Right kidney (tissue), 1 donor: Measurements from ENCODE around the gene SLC24A5.

Experiments used
- DNase-seq: peaks from one replicate; pipeline ENCODE4 v3.0.0-alpha.2; 2016

The SLC24A5 gene

DNA sequence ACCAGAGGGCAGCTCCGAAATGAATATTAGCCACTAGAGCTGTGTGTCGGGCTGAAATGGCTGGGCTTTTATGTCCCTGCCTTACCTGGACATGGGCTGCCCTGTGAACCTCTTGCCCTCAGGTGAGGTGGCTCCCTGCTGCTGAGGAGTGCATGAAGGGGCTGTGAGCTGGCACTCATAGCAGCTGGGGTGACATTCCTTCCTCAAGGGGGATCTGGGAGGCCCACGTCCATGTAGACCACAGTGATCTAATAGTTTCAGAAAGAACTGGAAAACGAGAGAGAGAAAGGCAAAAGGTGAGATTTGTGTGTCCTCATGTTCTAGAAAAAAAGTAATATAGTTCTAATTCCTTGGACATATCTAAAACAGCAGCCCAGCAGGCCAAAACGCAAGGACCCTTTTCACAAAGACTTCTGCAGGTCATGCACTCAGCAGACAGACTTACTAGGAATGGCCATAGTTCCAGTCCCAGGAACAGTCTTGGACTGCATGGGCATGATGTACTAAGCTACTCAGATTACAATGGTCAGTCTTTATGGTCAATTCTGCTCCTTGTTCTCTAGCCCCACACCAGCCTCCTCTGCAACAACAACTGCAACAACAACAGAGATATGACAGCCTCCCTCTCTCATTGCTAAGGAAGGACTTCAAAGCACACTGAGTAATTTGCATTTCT, 10.8 kb upstream of the SLC24A5 start:
- no peak for DNase-seq

GRCh38 chr15:48112242-48112641, 8.5 kb upstream of the SLC24A5 start:
- peak; percentile 13 for DNase-seq

- no peak for DNase-seq
These were observed 1.5 kb upstream of the SLC24A5 start for GRCh38 chr15:48119277-48119676.

- no peak for DNase-seq
These were observed 1.1 kb downstream of the SLC24A5 start for GRCh38 chr15:48121849-48122248.

DNA sequence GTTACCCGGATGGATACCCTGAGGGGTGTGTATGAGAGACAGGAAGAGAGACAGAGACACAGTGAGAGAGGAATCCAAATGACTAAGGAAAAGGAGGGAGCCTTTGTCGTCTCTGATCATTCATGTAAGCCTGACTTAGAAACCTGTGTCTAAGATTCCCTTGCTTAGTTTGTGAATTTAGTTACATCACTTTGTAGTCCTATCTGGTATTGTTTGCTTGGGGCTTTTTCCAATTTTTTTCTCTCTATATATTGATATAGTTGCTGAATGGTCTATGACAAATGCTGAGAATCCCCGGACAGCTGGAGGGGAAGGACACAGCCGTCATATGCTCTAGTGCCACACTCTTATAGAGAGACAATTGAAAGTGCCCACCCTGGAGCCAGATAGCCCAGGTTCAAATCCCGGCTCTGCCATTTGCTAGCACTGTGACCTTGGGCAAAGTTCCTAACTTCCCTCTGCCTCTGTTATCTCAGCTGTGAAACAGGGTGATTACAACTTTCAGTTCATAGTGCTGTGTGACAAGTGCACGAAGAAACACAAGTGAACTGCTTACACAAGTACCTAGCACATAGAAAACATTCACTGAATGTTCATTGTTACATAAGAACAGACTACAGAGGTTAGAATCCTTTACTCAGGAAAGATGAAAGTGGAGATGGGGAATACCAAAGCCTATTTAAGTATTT, 6.0 kb downstream of the SLC24A5 start:
- DNase-seq = no peak

GRCh38 chr15:48131324-48131723, 10.5 kb downstream of the SLC24A5 start:
- no peak for DNase-seq

DNA sequence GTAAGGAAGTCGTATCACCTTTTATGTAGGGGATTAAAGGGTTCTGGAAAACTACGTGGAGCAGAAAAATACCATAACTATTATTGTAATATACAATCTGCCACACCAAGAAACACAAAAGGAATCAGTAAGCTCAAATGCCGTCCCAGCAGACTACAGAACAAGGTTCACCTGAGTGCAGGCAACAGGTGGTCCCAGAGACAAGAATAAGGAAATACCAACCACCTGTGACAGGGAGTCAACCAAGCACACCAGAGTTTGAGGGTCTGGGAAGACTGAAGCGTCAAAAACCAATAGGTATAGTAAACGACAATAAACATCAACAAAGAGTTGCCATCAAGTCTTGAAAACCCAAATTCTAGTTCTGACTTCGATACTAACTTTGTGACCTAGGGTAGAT, 12.1 kb downstream of the SLC24A5 start:
- DNase-seq = no peak

DNA sequence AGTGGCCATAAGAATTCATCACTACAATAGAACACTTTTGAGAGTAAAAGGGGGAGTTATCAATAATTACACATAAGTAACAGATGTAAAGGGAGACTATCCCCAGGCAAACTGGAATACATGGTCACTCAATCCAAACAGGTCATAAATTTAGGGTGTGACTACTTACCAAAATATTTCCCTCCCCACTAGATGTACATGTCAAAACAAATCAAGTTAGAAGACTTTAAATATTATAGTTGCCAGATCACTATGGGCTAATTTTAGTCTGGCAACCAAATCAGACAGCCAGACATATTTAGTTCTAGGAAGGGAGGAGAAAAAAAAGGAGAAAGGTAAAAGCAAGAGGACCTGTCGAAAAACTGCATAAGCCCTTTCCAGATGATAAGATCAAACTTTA, 23.1 kb downstream of the SLC24A5 start:
- no peak for DNase-seq

GRCh38 chr15:48144889-48145288, 24.1 kb downstream of the SLC24A5 start:
- no peak for DNase-seq

DNA sequence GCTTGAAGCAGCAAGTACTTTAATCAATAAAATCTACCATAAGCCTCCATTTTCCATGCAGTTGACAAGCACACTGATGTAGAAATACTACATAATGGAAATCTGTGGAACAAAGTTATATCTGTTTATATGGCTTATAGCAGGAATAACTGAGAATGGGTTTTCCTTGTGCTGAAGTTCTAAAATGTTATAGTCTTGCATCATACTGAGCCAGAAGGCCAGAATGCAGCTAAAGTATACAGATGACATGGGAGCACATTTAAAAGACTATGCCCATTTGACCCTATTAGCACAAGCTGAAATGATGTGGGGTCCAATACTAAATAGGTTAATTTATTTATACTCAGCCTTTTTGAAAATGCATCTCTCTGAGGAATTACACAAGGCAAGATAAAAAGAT, 25.1 kb downstream of the SLC24A5 start:
- no peak for DNase-seq

DNA sequence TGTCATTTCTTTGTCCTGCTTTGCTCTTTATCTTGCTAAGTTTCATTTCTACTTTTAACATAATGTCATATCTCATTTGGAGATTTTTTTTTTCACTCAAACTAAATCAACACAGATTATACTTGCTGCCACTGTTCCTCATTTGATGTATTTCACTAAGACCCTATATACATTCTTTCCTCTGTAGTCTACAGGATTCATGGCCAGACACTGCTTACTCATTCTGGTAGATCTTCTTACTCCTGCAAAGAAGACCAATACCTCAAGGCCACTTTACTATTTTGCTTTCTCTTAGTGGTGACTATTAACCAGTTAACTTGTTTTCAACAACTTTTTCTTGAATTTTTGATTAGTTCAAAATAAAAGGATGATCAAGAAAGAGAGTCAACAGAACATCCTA, 26.6 kb downstream of the SLC24A5 start:
- DNase-seq = no peak

- DNase-seq = no peak
These were observed 29.1 kb downstream of the SLC24A5 start for GRCh38 chr15:48149858-48150257.

DNA sequence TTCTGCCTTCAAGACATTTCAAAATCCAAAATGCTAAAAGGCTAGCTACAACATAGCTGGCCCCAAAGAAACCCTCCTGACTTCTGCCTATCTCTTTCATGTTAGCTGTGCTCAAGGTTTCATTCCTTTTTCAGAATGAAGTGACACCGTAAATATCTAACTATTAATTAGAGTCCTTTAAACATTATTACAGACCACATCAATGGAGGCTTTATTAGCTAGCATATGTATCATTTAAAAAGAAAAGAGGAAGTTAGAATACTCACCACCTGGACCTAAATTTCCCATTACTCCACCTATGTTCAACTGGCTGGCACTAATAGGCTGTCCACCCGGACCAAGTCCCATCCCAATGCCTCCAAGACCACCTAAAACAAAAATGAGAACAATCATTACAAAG, 32.7 kb downstream of the SLC24A5 start:
- no peak for DNase-seq

DNA sequence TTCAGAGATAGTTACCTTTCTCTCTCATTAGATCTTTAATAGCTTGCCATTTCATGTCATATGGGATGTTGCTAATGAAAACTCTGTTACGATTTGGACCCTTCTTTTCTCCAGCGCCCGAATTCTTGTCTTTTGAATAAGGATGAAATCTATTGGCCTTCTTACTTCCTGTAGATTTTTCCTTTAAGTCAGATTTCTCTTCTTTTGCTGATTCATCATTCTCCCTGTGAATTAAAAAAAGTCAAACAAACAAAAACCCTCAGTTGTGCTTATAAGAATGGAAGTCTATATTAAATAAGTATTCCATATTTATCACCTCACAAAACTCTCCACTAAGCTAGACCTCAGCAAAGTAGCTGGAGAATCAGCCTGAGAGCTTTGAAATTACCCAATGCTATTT, 47.8 kb downstream of the SLC24A5 start:
- no peak for DNase-seq

- DNase-seq = no peak
These were observed 50.2 kb downstream of the SLC24A5 start for GRCh38 chr15:48170981-48171380.

GRCh38 chr15:48175126-48175525, 54.3 kb downstream of the SLC24A5 start:
- no peak for DNase-seq

- DNase-seq = no peak
These were observed 55.3 kb downstream of the SLC24A5 start for GRCh38 chr15:48176112-48176511.

DNA sequence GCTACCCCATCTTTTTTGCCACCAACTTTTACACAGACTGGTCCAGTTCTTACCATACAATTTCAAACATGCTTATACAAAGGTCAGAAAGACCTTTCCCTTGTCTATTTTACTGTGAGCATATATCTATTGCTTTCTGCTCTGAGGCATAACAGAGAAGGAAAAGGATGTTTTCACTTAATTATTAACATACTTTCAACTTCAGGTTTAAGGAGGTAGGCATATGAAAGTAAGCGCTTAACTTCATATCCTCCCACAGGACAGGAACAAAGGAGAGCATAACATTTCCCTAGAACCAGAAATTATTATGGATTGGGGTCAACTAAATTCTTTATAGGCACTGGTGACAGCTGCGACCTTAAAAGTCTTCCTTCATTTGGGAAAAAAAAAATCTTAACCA, 56.2 kb downstream of the SLC24A5 start:
- DNase-seq = peak; percentile 35

DNA sequence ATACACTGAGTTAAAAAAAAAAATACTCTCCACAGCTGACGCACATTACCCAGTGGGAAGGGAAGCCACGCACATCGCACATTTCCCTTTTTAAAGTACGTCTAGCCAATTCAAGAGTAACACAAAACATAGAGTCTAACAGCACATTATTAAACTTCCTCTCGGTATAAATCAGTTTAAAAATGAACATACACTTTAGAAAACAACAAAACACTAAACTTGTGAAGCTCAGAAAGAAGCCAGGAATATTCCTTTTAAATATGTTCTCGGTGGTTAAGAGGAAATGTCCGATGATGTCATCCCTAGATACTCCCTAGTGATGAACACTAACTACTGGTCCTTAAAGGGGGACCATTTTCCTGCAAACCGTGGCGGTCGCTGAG, 56.6 kb downstream of the SLC24A5 start:
- no peak for DNase-seq

DNA sequence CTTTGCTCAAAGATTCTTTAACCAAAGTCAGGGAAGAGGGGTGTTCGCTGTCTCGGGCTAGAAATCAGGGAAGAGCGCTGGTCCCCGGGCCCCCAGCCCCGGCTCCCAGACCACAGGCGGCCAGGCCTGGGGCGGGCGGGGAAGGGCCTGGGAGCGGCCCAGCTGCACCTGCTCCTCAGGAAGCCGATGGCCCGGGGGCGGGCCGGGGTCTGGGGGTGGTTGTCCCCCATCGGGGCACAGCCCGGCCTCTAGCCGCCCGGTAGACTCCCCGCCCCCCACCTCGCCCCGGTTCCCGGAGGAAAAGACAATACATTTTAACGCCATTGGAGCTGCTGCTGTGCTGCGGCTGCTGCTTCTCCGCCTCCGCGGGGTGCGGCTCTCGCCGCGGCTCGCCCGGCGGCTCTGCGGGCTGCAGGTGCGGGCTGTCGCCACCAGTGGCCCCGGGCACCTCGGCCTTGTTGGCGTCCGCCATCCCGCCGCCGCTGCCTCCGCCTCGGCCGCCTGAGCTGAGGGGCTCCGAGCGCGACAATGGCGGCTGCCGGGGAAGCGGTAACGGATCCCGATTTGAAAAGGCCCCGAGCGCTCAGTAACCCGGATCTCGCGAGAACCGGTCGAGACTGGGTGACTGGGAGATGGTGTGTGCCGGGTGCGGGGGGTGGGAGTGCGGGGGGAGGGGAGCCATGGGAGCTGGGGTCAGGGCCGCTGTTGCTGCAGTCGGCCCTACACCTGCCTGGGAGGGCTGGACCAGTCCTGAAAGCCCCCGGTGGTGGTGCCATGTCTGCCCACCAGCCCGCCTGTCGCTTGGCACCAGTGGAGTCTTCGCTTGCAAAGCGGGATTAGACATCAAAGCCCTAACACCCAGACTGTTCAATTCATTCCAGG, 57.2 kb downstream of the SLC24A5 start, which contains the start of gene MYEF2:
Gene MYEF2 (minus strand): TSS at position 530 of the 882 bp plus-strand sequence. CDS start 58 bp downstream, at position 472.
- DNase-seq = peak; percentile 91

GRCh38 chr15:48178648-48178931, 57.8 kb downstream of the SLC24A5 start:
- DNase-seq = no peak

GRCh38 chr15:48182749-48183148, 62.0 kb downstream of the SLC24A5 start:
- no peak for DNase-seq

DNA sequence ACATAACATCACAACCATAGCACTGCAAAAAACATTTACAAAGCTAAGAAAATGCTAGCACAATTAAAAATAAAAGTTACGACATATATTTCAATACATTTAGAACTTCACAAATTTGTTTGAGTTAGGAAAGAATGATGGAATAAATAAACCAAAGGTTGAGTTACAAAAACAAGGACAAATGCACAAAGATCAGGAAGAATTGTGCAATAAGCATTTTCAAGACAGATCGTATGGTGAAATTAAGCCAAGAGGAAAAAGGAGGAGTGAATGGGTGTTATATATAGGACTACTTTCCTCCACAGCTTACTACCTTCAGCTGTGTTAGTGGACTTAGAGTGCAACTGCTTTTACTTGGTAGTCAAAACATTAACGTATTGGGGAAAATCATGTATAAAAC, 64.7 kb downstream of the SLC24A5 start:
- DNase-seq = no peak
